Iris pigment epithelial cell (primary cell): ENCODE results near the gene DUSP22.

Source experiments
- DNase-seq: peaks from one replicate; pipeline ENCODE4 v3.0.0-alpha.2; 2011; ENCODE audit warnings: low read depth

DUSP22 gene

DNA sequence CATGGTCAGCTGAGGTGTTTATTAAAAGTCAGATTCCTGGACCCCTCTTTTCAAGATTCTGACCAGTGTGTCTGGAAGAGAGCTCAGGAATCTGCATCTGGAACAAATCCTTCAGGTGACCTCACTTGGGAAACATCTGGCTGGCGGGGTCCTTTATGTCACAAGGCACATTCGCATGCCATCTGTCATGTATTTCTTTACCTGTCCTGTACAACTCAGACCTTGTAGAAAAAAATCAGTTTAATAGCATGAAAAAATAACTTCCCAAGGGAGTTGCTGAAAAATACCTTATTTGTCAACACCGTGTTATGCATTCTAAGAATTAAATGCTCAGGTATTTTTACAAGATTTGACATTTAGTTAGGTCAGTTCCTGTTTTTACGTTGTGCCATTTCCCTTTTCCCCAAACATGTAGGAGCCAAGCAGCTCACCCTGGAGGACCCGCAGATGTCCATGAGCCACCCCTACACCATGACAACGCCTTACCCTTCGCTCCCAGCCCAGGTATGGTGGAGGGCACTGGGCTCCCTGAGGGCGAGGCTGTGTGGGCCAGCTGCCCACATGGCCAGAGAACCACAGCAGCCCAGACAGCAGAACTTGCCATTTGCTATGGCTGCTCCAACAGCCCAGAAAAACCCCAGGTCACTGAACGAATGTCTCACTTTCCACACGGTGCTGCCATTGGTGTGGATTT lies 103.3 kb downstream of the DUSP22 start:
- DNase-seq: no peak

DNA sequence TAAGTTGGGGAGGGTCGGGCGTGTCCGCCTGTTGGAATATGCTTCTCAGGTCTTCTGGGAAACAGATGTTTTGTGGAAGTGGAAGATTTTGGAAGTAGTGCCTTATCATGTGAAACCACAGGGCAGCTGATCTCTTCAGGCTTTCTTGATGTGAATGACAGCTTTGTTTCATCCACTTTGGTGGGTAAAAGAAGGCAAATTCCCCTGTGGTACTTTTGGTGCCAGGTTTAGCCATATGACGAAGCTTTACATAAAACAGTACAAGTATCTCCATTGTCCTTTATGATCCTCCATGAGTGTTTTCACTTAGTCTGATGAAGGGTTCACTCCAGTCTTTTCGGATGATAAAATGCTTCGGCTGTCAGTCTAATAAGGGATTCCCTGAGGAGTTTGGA lies 103.8 kb downstream of the DUSP22 start:
- DNase-seq: no peak

DNA sequence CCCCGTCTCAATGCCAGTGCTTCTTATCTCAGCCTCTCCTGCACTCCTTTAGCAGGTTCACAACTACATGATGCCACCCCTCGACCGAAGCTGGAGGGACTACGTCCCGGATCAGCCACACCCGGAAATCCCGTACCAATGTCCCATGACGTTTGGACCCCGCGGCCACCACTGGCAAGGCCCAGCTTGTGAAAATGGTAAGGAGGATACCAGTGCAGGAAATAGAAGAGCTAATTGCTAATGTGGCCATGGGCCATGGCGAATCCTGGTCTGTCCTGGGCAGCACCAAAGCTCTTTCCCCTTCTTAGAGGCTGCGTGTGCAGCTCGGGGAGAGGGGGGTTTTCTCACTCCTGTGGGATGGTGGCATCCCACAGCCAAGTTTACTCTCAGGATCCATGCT lies 104.8 kb downstream of the DUSP22 start:
- DNase-seq: no peak

DNA sequence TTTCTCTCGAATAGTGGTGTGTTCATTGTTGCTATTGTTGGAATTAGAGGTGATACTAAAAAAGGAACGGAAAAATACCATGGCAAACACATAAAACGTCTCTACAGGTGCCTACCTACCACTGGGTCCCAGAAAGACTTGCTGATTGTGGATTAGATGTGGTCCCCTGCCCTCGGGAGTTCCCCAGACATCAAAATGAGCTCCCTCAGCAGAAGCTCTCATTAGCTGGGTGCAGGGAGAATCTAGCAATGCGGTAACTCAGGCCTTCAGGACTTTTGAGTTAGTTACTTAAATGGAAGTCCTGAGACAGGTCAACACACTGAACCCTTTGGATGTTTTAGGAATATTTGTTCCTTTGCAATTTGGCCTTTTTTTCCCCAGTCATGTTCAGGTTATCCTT lies 105.3 kb downstream of the DUSP22 start:
- DNase-seq: no peak

DNA sequence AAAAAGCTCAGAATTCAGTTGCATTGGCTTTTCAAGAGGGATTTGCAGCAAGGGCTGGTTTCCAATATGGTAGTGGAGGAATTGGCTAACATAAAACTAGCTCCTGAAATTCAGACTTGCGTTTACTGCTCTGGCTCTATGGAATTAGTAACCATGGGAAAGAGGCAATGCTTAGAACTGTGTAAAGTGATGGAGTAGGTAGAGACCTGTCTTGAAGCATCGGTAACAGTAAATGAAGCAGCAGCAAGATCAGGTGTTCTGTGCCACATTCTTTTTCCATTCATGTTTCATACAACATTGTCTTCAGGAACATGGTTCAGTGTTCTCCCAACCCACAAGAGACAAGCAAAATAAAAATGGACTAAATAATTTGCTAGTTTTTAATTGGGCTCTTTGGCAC lies 105.8 kb downstream of the DUSP22 start:
- DNase-seq: no peak

DNA sequence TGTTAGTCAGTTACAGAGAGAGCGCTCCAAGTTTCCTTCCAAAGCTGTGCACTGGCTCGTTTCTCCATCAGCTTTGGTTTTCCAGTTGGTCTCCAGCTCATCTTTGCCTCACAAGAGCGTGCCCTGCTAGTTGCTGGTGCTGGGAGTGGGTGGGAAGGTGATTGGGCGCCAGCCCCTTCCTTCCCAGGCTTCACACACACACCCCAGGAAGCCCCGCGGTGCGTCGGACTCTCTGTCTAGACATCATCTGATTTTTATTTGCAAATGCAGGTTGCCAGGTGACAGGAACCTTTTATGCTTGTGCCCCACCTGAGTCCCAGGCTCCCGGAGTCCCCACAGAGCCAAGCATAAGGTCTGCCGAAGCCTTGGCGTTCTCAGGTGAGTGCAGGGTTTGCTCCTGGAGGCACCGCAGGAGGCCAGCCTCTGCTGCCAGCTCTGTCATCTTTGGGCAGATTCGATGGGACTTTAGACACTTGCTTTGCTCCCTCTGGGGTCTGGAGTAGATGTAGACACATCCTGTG lies 106.3 kb downstream of the DUSP22 start:
- no peak for DNase-seq

DNA sequence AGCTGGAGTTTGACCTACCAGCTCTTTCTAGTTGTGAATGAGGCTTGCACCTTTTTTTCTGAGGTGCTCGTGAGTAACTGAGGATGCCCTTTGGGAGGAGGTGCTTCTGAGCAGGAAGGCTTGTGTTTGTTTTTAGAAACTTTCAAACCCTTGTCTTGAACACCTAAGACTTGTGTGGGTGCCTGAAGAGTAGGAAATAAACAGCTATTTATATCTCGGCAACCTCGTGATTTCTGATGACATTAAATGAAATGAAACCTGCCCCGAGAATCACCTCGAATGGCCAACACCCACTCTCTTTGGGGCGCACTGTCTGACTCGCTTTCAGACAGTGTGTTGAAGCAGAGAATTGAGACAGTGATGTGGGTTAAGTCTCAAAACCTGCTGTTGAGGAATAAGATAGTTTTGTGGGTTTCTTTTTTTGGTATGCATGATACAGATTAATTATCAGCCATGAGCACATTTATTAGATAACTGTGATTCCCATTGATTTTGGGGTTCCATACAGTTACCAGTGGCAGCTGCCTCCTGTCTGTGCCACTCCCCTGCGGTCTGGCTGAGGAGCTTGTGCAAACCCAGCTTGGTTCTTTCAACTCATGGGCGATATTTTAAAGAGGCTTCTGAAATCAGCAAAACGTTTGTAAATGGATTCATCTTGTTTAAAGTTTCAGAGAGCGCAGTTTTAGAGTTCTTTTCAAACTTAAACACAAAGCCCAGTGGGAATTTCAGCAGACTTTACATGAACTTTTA lies 107.7 kb downstream of the DUSP22 start:
- DNase-seq: no peak

DNA sequence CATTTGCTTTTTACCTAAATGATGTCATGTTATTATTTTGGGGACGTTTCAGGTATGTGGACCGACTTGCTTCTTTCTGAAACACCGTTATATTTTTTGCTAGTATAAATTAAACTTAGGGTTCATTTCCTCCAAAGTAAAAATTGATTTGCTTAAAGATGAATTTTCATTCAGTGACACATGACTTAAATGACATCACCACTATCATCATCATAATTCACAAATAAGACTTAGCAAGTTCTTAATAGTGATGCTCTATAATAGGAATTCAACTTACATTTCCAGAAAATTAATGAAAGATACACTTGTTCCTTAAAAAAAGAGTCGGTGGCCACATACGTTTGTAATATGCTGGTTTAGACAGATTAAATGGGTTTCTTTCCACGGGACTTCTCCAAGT lies 108.5 kb downstream of the DUSP22 start:
- DNase-seq: no peak
